Psoas muscle (tissue), 8 donors: ENCODE results near the gene ZSCAN2. TPM values are rescaled to one million over a fixed set of nuclear protein-coding genes. Genes with fewer than 3 reads are reported as not detected.

Experiments
- ATAC-seq, 4 donors: fragments of 200-7000 bp; cut with Tn5 transposase; one replicate each; pipeline ENCODE4 v1.9.1; 2020; ENCODE audit warnings: moderate library complexity in 3 of 4, mild to moderate bottlenecking in 2 of 4
- DNase-seq, 2 donors: peaks; one replicate each; pipeline ENCODE4 v3.0.0-alpha.2; 2020
- H3K27ac ChIP-seq: fragments of 200-600 bp; one replicate; pipeline ENCODE4 v1.8.0; 2022
- H3K27me3 ChIP-seq, 3 donors: fragments of 200-600 bp in 1 of 3; one replicate each; pipeline versions ENCODE4 v1.6.1 to v1.8.0; 2013 to 2022; ENCODE audit warnings: low read length in 2 of 3, mild to moderate bottlenecking in 2 of 3, moderate library complexity in 1 of 3; ENCODE audit not compliant: insufficient read depth in 3 of 3
- H3K36me3 ChIP-seq, 2 donors: fragments of 200-600 bp in 1 of 2; one replicate each; pipeline versions ENCODE4 v1.6.1 to v1.8.0; 2013 to 2022; ENCODE audit warnings: low read depth in 1 of 2, mild to moderate bottlenecking in 1 of 2, moderate library complexity in 1 of 2; ENCODE audit not compliant: insufficient read depth in 1 of 2
- H3K4me1 ChIP-seq: fragments of 200-600 bp; one replicate; pipeline ENCODE4 v1.8.0; 2022
- H3K4me3 ChIP-seq: fragments of 200-600 bp; one replicate; pipeline ENCODE4 v1.8.0; 2022; ENCODE audit warnings: mild to moderate bottlenecking
- H3K9me3 ChIP-seq: fragments of 200-600 bp; one replicate; pipeline ENCODE4 v1.8.0; 2022
- CTCF ChIP-seq: fragments of 200-600 bp; IDR thresholded peaks from one replicate; pipeline ENCODE4 v1.8.0; 2022; ENCODE audit warnings: antibody characterized with exemption
- WGBS, 3 donors: extraction: QIAGEN DNeasy Blood & Tissue Kit; methylation state at CpG; one replicate each; pipeline versions ENCODE4 v1.1.6 to v1.1.7; 2013; 5-methylcytosine and 5-hydroxymethylcytosine counted together
- intact Hi-C, 2 donors: fragments of 100-400 bp; cut with DNase I; formaldehyde crosslinking; loops; one replicate each; pipeline versions ENCODE4 v1.11.0 to v1.14.2; 2022
- polyA plus RNA-seq, 3 donors: library from polyadenylated mRNA; stranded (reverse); fragments of 200-250 nt; gene quantifications; one replicate each; pipeline ENCODE4 v1.2.3, GENCODE V29; 2013
- total RNA-seq, 4 donors: library from RNA; stranded (reverse); fragmentation: NEBNext Ultra II Directional in 2 of 4; extraction: Animal tissue kit (Norgen Biotek cat#: 25700) in 2 of 4; gene quantifications; one replicate each; pipeline versions ENCODE4 v1.2.1 to v1.2.4, GENCODE V29; 2021 to 2023
- donor health status: healthy with polysubstance abuse.
- donor health status: DM: no; HTN: no; CAD: no; lungs with moderate emphysema.
- donor health status: Bipolar disorder and iron deficiency.
- donor health status: healthy.
- donor health status: DM: yes; HTN: yes; CAD: no.
- donor health status: DM: no; HTN: no; CAD: no.
- donor health status: DM: no; HTN: no; CAD: no.
- donor health status: DM: yes; HTN: yes; CAD: no.

Gene ZSCAN2
- total and polyA plus RNA-seq, 7 donors: 3.3 to 9.6 (median 4.4) TPM

DNA sequence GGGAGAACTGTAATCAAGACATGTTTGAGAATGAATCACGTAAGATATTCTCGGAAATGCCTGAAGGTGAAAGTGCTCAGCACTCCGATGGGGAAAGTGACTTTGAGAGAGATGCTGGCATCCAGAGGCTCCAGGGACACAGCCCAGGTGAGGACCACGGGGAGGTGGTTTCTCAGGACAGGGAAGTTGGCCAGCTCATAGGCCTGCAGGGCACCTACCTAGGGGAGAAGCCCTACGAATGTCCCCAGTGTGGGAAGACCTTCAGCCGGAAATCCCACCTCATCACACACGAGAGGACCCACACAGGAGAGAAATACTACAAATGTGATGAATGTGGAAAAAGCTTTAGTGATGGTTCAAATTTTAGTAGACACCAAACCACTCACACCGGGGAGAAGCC is 19.8 kb downstream of the ZSCAN2 start:
- no peak overlapping the region for H3K4me3 ChIP-seq
- H3K27me3 ChIP-seq: no peaks in the 10 kb centered on the region
- peaks cover 4 to 30% of the 10 kb centered on the region in 2 donors for H3K36me3 ChIP-seq
- 98 to 99% (median 98%) methylated on average over 8 of the region's 8 CpGs for WGBS, 3 donors
- TF ChIP-seq CTCF: no peak
- H3K27ac ChIP-seq: no peak overlapping the region
- intact Hi-C loops: no loop called here
- peaks cover 15% of the 10 kb centered on the region for H3K9me3 ChIP-seq
- ATAC-seq (no peak), DNase-seq (no peak)
- no peaks in the 10 kb centered on the region for H3K4me1 ChIP-seq

- Histone ChIP-seq H3K27ac (no peak overlapping the region), H3K4me3 (no peak overlapping the region), H3K4me1 (no peaks in the 10 kb centered on the region), H3K9me3 (peaks cover 15% of the 10 kb centered on the region), H3K27me3 (no peaks in the 10 kb centered on the region), H3K36me3 (peaks cover 4 to 30% of the 10 kb centered on the region in 2 donors)
- whole genome bisulfite sequencing, 3 donors: 98 to 100% (median 99%) methylated on average over 17 of the region's 17 CpGs
- DNase-seq (no peak), ATAC-seq (no peak)
- TF ChIP-seq CTCF: no peak
- intact Hi-C loops: no loop called here
Observed at GRCh38 chr15:84621358-84621979, 20.7 kb downstream of the ZSCAN2 start.

DNA sequence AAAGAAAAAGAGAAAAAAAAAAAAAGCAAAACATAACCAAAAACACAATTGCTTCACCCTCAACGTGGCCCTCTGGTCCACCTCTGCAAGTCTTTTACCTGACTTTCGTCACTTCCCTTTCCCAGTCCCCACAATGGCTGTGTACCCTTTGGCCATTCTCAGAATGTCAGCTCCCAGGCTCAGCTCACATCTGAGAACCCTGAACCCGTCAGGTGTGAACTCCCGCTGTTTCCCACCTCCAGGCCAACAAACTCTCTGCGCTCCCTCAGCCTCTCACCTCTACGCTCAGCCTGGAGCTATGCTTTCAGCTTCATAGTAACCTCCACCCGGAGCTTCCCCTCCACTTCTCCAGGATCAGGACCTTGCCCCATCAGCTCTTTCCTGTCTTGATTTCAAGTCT is 23.6 kb downstream of the ZSCAN2 start:
- ATAC-seq (no peak), DNase-seq (no peak)
- Histone ChIP-seq H3K27me3 (no peaks in the 10 kb centered on the region), H3K9me3 (peaks cover 15% of the 10 kb centered on the region), H3K36me3 (peaks cover 4 to 35% of the 10 kb centered on the region in 2 donors), H3K4me1 (no peaks in the 10 kb centered on the region), H3K4me3 (no peak overlapping the region), H3K27ac (no peak overlapping the region)
- TF ChIP-seq CTCF: no peak
- 86 to 95% (median 91%) methylated on average over 6 to 7 of the region's 7 CpGs for WGBS, 3 donors
- intact Hi-C loops: no loop called here

- Histone ChIP-seq H3K27ac (no peak overlapping the region), H3K36me3 (peaks cover 4 to 35% of the 10 kb centered on the region in 2 donors), H3K27me3 (no peaks in the 10 kb centered on the region), H3K9me3 (peaks cover 15% of the 10 kb centered on the region), H3K4me1 (no peaks in the 10 kb centered on the region), H3K4me3 (no peak overlapping the region)
- no peak for TF ChIP-seq CTCF
- intact Hi-C loops: no loop called here
- ATAC-seq (no peak), DNase-seq (no peak)
- WGBS, 3 donors: 70 to 84% (median 79%) methylated on average over 2 of the region's 2 CpGs
Observed at GRCh38 chr15:84625123-84625522, 24.3 kb downstream of the ZSCAN2 start.

DNA sequence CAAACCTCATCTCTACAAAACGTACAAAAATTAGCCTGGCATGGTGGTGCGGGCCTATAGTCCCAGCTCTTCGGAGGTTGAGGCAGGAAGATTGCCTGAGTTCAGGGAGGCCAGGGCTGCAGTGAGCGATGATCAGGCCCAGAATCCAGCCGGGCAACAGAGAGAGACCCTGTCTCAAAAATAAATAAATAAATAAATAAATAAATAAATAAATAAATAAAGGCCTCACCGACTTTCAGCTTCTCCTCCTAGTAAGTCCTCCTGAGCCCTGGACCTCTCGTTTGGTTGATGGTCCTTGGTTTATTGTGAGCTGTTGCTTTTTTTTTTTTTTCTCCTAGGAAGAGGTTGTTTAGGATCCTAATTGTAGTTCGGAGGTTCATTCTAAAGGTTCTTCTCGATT is 28.2 kb downstream of the ZSCAN2 start:
- peaks cover 0 to 5% of the 10 kb centered on the region in 2 donors for H3K36me3 ChIP-seq
- ATAC-seq: no peak
- WGBS, 3 donors: 88 to 92% (median 92%) methylated on average over 9 of the region's 9 CpGs
- no peak overlapping the region for H3K27ac ChIP-seq
- intact Hi-C loops: no loop called here
- no peak for DNase-seq
- no peak for TF ChIP-seq CTCF
- no peaks in the 10 kb centered on the region for H3K9me3 ChIP-seq
- peaks cover 12% of the 10 kb centered on the region for H3K4me1 ChIP-seq
- H3K4me3 ChIP-seq: no peak overlapping the region
- no peaks in the 10 kb centered on the region for H3K27me3 ChIP-seq
